Cardiac fibroblast (primary cell): Measurements from ENCODE around the gene CLPTM1L.

ENCODE experiments used
- DNase-seq, 2 donors: peaks; one replicate each; pipeline versions ENCODE4 v3.0.0 to v3.0.0-alpha.2; 2010; ENCODE audit warnings: low read depth in 2 of 2
- H3K4me3 ChIP-seq, 2 donors: replicated peaks in 1 of 2; 1 replicate in 1 of 2; 2 replicates in 1 of 2; pipeline ENCODE4 v1.5.1; 2011; ENCODE audit warnings: low read depth in 2 of 2, low read length in 2 of 2, mild to moderate bottlenecking in 2 of 2, moderate library complexity in 1 of 2
- TF ChIP-seq, protein P1 (sequence below): IDR thresholded peaks from one replicate; pipeline ENCODE4 v1.5.1; 2011; ENCODE audit warnings: low read depth, mild to moderate bottlenecking, low read length, inconsistent platforms

Gene CLPTM1L

DNA sequence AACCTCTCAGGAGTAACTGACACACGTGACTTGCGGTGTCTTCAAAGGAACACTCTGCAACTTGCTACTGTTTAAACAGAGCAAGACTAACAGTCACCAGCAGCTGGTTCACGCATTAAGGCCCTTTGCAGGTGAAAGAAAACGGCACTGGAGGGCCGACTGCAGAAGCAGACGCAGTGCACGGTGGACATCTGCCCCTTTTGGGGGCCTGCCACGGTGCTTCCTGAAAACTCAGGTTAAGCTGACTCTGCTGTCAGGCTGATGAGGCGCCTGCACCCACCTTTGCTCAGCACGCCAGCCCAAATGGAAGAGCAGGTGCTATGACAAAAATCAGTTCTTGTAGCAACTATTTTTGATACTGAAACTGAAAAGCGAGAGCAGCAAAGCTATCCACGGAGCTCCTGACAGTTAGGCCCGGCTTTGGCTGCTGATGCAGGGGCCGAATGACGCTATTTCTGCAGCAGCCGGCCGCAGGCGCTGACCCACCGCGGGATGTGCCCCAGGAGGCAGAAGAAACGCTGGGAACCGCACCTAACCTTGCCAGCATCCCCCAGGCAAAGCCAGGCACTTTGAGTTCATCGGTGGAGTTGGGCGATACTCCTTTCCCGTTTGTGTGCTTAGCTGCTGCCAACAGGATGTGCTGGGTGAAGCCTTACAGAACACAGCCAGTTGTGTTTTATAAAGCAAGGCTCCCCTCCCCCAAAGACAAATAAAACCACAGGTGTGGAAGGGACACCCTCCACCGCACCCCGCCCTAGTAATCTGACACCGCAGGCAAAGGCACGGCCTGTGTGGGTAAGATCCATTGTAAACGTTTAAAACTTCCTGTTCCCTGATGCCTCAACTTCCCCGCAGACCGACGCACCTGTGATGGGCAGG lies 29.0 kb downstream of the CLPTM1L start:
- TF ChIP-seq, protein P1, sequence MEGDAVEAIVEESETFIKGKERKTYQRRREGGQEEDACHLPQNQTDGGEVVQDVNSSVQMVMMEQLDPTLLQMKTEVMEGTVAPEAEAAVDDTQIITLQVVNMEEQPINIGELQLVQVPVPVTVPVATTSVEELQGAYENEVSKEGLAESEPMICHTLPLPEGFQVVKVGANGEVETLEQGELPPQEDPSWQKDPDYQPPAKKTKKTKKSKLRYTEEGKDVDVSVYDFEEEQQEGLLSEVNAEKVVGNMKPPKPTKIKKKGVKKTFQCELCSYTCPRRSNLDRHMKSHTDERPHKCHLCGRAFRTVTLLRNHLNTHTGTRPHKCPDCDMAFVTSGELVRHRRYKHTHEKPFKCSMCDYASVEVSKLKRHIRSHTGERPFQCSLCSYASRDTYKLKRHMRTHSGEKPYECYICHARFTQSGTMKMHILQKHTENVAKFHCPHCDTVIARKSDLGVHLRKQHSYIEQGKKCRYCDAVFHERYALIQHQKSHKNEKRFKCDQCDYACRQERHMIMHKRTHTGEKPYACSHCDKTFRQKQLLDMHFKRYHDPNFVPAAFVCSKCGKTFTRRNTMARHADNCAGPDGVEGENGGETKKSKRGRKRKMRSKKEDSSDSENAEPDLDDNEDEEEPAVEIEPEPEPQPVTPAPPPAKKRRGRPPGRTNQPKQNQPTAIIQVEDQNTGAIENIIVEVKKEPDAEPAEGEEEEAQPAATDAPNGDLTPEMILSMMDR = no peak
- H3K4me3 ChIP-seq = no peak overlapping the region
- peak; percentile 7 to 11 for DNase-seq

DNA sequence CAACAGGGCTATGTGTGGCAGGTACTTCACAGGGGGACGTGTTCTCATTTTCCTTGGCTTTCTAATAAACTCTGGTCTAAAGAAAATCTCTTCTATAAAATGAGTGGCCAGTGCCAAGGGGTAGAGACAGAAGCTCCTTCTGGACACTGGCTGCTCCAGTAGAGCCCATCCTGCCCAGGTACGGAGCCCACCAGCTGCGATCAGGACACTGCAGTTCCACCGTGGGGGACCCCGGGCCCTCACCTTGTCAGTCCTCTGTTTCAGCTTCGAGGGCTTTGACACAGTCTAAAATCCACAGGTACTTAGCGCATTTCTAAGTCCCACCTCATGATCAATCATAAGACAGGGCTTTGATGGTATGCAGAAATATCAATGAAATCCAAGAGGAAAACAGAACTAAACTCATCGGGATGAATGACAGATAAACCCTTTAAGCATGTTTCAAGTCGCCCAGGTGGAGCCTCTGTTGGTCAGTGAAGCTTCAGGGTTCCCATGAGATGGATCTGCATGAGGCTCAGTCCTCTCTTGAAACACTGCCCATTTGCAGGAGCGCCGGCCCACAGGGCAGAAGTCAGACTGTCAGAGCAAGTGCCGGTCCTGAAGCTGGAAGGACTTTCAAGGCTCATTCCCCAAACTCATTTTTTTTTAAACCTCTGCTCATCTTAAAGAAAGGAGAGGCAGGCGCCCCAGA lies 29.7 kb downstream of the CLPTM1L start:
- DNase-seq = no peak
- H3K4me3 ChIP-seq = no peak overlapping the region
- TF ChIP-seq, protein P1 = no peak

DNA sequence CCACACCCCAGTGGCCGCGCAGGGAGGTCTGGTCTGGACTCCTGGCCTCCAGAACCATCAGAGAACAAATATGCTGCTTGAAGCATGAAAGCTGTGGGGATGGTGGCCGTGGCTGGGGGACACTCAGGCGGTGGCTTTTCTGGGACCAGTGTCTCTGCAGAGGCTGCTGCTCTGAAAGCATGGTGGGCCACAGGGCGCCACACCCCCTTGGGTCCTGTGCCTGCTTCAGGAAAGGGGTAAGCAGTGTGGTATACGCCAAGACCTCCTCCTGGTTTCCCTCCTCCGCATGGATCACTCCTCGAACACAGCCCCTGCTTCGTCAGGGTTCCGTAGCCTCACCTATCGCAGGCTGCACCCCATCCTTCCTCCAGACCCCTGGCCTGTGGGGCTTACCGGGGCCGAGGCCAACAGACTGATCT lies 30.3 kb downstream of the CLPTM1L start:
- no peak for DNase-seq
- TF ChIP-seq, protein P1 = no peak
- H3K4me3 ChIP-seq = no peak overlapping the region

DNA sequence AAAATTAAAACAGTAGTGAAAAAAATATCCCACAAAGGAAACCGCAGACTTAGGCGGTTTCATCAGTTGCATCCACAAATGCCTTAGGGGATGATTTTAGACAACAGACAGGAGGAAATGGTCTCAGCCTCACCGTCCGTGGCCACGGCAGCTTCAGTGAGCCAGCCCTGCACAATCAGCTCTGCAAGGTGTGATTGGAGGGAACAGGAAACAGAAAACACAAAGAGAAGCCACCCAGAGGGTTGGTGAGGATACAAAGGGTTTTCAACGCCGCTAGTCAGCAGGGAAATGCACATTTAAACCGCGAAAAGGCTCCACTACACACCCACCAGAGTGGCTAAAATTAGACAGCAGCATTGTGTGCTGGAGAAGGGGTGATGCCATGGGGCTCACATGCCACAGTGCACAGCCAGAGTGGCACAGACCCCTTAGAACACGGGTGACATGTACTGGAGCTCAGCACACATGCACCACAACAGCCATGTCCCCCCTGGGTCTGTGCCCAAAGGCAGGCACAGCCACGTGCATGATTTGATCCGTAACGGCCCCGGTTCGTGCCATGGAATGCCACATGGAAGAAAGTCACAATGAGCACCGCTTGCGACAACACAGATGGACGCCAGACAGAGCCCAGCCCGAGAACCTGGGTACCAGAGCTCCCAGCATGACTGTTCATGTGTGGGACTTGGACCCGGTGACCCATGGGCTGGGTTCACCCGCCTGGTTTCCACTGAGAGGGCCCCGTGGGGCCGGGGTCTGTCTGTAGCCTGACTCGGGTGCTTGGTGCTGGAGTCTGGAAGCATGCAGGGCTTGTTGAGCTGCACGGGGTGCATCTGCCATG lies 31.7 kb downstream of the CLPTM1L start:
- TF ChIP-seq, protein P1 = no peak
- H3K4me3 ChIP-seq = no peak overlapping the region

DNA sequence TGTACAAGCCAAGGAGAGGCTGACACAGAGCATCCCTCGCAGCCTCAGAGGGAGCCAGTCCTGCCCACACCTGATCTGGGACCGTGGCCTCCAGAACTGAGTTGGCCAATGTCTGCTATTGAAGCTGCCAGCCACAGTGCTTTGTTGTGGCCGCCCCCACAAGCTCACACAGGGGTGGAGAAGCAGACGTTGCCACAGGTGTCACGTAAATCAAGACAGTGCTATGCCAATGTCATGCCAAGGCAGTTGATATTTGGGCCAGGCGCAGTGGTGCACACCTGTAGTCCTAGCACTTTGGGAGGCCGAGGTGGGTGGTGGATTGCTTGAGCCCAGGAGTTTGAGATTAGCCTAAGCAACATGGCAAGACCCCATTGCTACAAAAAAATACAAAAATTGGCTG lies 32.7 kb downstream of the CLPTM1L start:
- TF ChIP-seq, protein P1 = no peak
- H3K4me3 ChIP-seq = no peak overlapping the region
- no peak for DNase-seq

More for the DNA sequence above, 31.7 kb downstream of the CLPTM1L start:
- DNase-seq = no peak

DNA sequence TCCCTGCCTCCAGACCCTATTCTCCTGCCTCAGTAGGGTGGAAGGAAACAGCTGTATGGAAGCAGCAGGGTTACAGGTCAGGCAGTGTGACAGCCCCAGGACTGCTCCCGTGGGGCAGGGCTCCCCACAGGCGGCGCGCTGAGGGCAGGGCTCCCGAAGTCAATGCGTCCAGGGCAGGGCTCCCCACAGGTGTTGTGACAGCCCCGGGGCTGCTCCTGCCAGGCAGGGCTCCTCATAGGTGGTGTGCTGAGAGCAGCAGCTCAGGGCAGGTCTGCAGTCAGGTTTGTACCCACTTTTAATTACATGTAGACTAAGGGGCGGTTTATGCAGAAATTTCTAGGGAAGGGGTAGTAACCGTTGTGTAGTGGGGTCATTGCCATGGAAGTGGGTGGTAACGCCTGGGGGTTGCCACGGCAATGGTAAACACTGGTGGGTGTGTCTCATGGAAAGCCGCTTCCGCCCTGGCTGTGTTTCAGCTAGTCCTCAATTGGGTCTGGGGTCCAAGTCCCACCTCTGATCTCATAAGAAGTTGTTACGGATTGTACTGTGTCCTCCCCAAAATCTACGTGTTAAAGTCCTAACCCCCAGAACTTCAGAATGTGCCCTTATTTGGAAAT lies 33.4 kb downstream of the CLPTM1L start:
- DNase-seq = no peak
- H3K4me3 ChIP-seq = no peak overlapping the region
- TF ChIP-seq, protein P1 = no peak
